Activated CD4-positive, alpha-beta T cell treated with anti-CD3 and anti-CD28 coated beads, Interleukin-2, amount 50 U/mL, for 16 hours (primary cell): Measurements from ENCODE around the gene MARK3.

ENCODE experiments used
- DNase-seq: peaks from one replicate; pipeline ENCODE4 v3.0.0-alpha.2; 2020

Gene MARK3

GRCh38 chr14:103552011-103552845 lies 167.0 kb downstream of the MARK3 start:
- no peak for DNase-seq

GRCh38 chr14:103552846-103553210 lies 167.6 kb downstream of the MARK3 start:
- DNase-seq: no peak
